A549 treated with dexamethasone at 1 μM for 4 hours (cell line): ENCODE measurements around the gene AGBL1. TPM values are rescaled to one million over a fixed set of nuclear protein-coding genes. Genes with fewer than 3 reads are reported as not detected.

Experiments used
- total RNA-seq: library from RNA; stranded (reverse); fragments of 200-300 nt; extraction: Qiagen RNA extraction; gene quantifications from 5 replicates; pipeline ENCODE4 v1.2.3, GENCODE V29; 2022

AGBL1 gene
- total RNA-seq, result not detected in 5 replicates

GRCh38 chr15:86079508-86080266 is at the start of gene AGBL1:
Gene AGBL1, plus strand, starts transcription at chr15:86079871.

